ENCODE results near the gene UTY. TPM values are rescaled to one million over a fixed set of nuclear protein-coding genes. Genes with fewer than 3 reads are reported as not detected.

The UTY gene
- total RNA-seq, 1 experiment from 2014 or later: 5.9 TPM

- H3K79me2 ChIP-seq (ENCODE audit: insufficient read depth, low read length): no peaks in the 10 kb centered on the region
- no peaks in the 10 kb centered on the region for H3K9me2 ChIP-seq (ENCODE audit: insufficient read depth)
- CTCF ChIA-PET: no interaction called here
- H3K27ac ChIP-seq (ENCODE audit: low read depth, low read length): no peak overlapping the region
- H4K20me1 ChIP-seq (ENCODE audit: insufficient read depth): no peaks in the 10 kb centered on the region
- H3K9me3 ChIP-seq (ENCODE audit: control insufficient read depth in 1 of 2, insufficient read depth in 1 of 2, low read depth in 1 of 2, low read length in 2 of 2): no peaks in the 10 kb centered on the region
- TF ChIP-seq EZH2 (IDR thresholded peaks at IDR 0.05) (no peak), TCF7L2 (IDR thresholded peaks at IDR 0.05; ENCODE audit: borderline replicate concordance, extremely low read depth, insufficient read depth, insufficient read length) (no peak), ZNF274 (IDR thresholded peaks at IDR 0.05; ENCODE audit: low read depth, low read length) (no peak)
- ATAC-seq (no peak), DNase-seq (ENCODE audit: low read depth, low spot score) (no peak)
- RAD21 ChIA-PET (ENCODE audit: low non-redundant PET in 1 of 2, low total read pairs in 2 of 2, uncharacterized antibody in 2 of 2, unreplicated experiment in 2 of 2): no interaction called here
- H3K36me3 ChIP-seq (ENCODE audit: control insufficient read depth in 1 of 2, insufficient read depth in 2 of 2, low read length in 2 of 2): no peaks in the 10 kb centered on the region
- intact Hi-C loops (cut with micrococcal nuclease): no loop called here
- H2AFZ ChIP-seq (ENCODE audit: low read depth, low read length, poor library complexity, severe bottlenecking): no peak overlapping the region
- H3K4me3 ChIP-seq (replicated peaks in 1 of 2; ENCODE audit: low read depth in 1 of 2, low read length in 2 of 2): no peak overlapping the region
- H3K27me3 ChIP-seq (ENCODE audit: insufficient read depth, low read length): no peaks in the 10 kb centered on the region
- POLR2A ChIA-PET: no interaction called here
- no peak overlapping the region for H3K4me2 ChIP-seq (ENCODE audit: low read length)
- H3K9ac ChIP-seq (ENCODE audit: low read length): no peak overlapping the region
- BruUV-seq (replicated peaks): no TSS peak
- no peaks in the 10 kb centered on the region for H3K4me1 ChIP-seq (ENCODE audit: control insufficient read depth in 1 of 2, insufficient read depth in 2 of 2, low read length in 2 of 2)
Measured at GRCh38 chrY:13370868-13371800, 108.7 kb downstream of the UTY start.

- RAD21 ChIA-PET (ENCODE audit: low non-redundant PET in 1 of 2, low total read pairs in 2 of 2, uncharacterized antibody in 2 of 2, unreplicated experiment in 2 of 2): no interaction called here
- Histone ChIP-seq H3K9ac (ENCODE audit: low read length) (no peak overlapping the region), H2AFZ (ENCODE audit: low read depth, low read length, poor library complexity, severe bottlenecking) (no peak overlapping the region), H3K4me2 (ENCODE audit: low read length) (no peak overlapping the region), H3K27ac (ENCODE audit: low read depth, low read length) (no peak overlapping the region), H3K4me1 (ENCODE audit: control insufficient read depth in 1 of 2, insufficient read depth in 2 of 2, low read length in 2 of 2) (no peaks in the 10 kb centered on the region), H3K9me3 (ENCODE audit: control insufficient read depth in 1 of 2, insufficient read depth in 1 of 2, low read depth in 1 of 2, low read length in 2 of 2) (no peaks in the 10 kb centered on the region), H4K20me1 (ENCODE audit: insufficient read depth) (no peaks in the 10 kb centered on the region), H3K4me3 (replicated peaks in 1 of 2; ENCODE audit: low read depth in 1 of 2, low read length in 2 of 2) (no peak overlapping the region), H3K79me2 (ENCODE audit: insufficient read depth, low read length) (no peaks in the 10 kb centered on the region), H3K36me3 (ENCODE audit: control insufficient read depth in 1 of 2, insufficient read depth in 2 of 2, low read length in 2 of 2) (no peaks in the 10 kb centered on the region), H3K27me3 (ENCODE audit: insufficient read depth, low read length) (no peaks in the 10 kb centered on the region), H3K9me2 (ENCODE audit: insufficient read depth) (no peaks in the 10 kb centered on the region)
- BruUV-seq (replicated peaks): no TSS peak
- CTCF ChIA-PET: no interaction called here
- no peak for ATAC-seq
- POLR2A ChIA-PET: no interaction called here
- DNase-seq (ENCODE audit: low read depth, low spot score): no peak
- TF ChIP-seq ZBTB33 (IDR thresholded peaks at IDR 0.05; ENCODE audit: extremely low read depth, insufficient replicate concordance, low read length) (no peak), ZNF274 (IDR thresholded peaks at IDR 0.05; ENCODE audit: low read depth, low read length) (no peak), SP1 (IDR thresholded peaks at IDR 0.05; ENCODE audit: low read depth) (no peak), EGR1 (IDR thresholded peaks at IDR 0.05; ENCODE audit: low read depth) (no peak), ATF3 (IDR thresholded peaks at IDR 0.05) (no peak), MAX (IDR thresholded peaks at IDR 0.05) (no peak), POLR2A (IDR thresholded peaks at IDR 0.05; ENCODE audit: borderline replicate concordance, extremely low read depth, insufficient read depth, insufficient read length) (no peak), EZH2 (IDR thresholded peaks at IDR 0.05) (no peak), SRF (IDR thresholded peaks at IDR 0.05; ENCODE audit: low read depth) (no peak), FOSL1 (IDR thresholded peaks at IDR 0.05; ENCODE audit: low read depth) (no peak), TCF7L2 (IDR thresholded peaks at IDR 0.05; ENCODE audit: borderline replicate concordance, extremely low read depth, insufficient read depth, insufficient read length) (no peak), CBX3 (IDR thresholded peaks at IDR 0.05; ENCODE audit: low read depth) (no peak), RAD21 (IDR thresholded peaks at IDR 0.05; ENCODE audit: low read depth) (no peak), JUND (IDR thresholded peaks at IDR 0.05) (no peak)
- intact Hi-C loops (cut with micrococcal nuclease): no loop called here
Measured at GRCh38 chrY:13370245-13370644, 109.6 kb downstream of the UTY start.
